K562 (cell line): ENCODE data around the gene KCNH2. TPM values are rescaled to one million over a fixed set of nuclear protein-coding genes. Genes with fewer than 3 reads are reported as not detected.

Experiments used
- DNMT1 ChIP-seq: fragments of 450-650 bp; IDR thresholded peaks from 2 replicates; pipeline ENCODE4 v1.6.1; 2016; ENCODE audit warnings: antibody characterized with exemption, mild to moderate bottlenecking
- FOXJ3 ChIP-seq: sonication (generic); formaldehyde crosslinking; IDR thresholded peaks from 2 replicates; pipeline ENCODE4 v1.4.0; 2020; ENCODE audit warnings: mild to moderate bottlenecking, missing genetic modification reagents
- GTF2E2 ChIP-seq: fragments of 200-800 bp; sonication (Bioruptor generic); IDR thresholded peaks from 2 replicates; pipeline ENCODE4 v1.6.1; 2016; ENCODE audit warnings: missing genetic modification characterization, missing compliant biosample characterization
- HDAC3 ChIP-seq: fragments of 450-650 bp; IDR thresholded peaks from 2 replicates; pipeline ENCODE4 v1.6.1; 2018; ENCODE audit warnings: borderline replicate concordance, mild to moderate bottlenecking, moderate library complexity; ENCODE audit not compliant: partially characterized antibody
- HIVEP1 ChIP-seq: fragments of 250-450 bp; sonication (Bioruptor Pico); IDR thresholded peaks from 2 replicates; pipeline ENCODE4 v1.4.0; 2020; ENCODE audit warnings: mild to moderate bottlenecking
- HMGN3 ChIP-seq: IDR thresholded peaks from 2 replicates; pipeline ENCODE4 v1.6.1; 2011; ENCODE audit warnings: borderline replicate concordance, low read depth, mild to moderate bottlenecking, mixed read lengths, low read length; ENCODE audit not compliant: insufficient read length; ENCODE audit errors: extremely low read depth
- KAT8 ChIP-seq: fragments of 450-650 bp; IDR thresholded peaks from 2 replicates; pipeline ENCODE4 v1.6.1; 2016; ENCODE audit warnings: low read depth, mild to moderate bottlenecking
- NFIC ChIP-seq: fragments of 450-650 bp; IDR thresholded peaks from 2 replicates; pipeline ENCODE4 v1.6.1; 2017; ENCODE audit warnings: mild to moderate bottlenecking, inconsistent platforms
- RHOXF2B ChIP-seq: fragments of 250-450 bp; sonication (Bioruptor Pico); conservative IDR thresholded peaks from 2 replicates; pipeline ENCODE4 v1.5.1; 2021
- SAFB2 ChIP-seq: fragments of 200-400 bp; formaldehyde crosslinking; IDR thresholded peaks from 2 replicates; pipeline ENCODE4 v1.6.1; 2018; ENCODE audit warnings: borderline replicate concordance, low read length, low read depth, moderate library complexity; ENCODE audit not compliant: severe bottlenecking
- SREBF1 ChIP-seq: fragments of 150-350 bp; IDR thresholded peaks from 2 replicates; pipeline ENCODE4 v1.6.1; 2014; ENCODE audit warnings: antibody characterized with exemption, low read depth, low read length, borderline replicate concordance
- ZKSCAN8 ChIP-seq: fragments of 200-800 bp; sonication (Bioruptor generic); IDR thresholded peaks from 2 replicates; pipeline ENCODE4 v1.6.1; 2016; ENCODE audit warnings: missing genetic modification characterization, missing compliant biosample characterization
- ZNF146 ChIP-seq: IDR thresholded peaks from one replicate; pipeline ENCODE4 v1.6.1; 2018; ENCODE audit warnings: missing compliant biosample characterization; ENCODE audit not compliant: unreplicated experiment
- ZNF445 ChIP-seq: fragments of 250-450 bp; sonication (Bioruptor Pico); IDR thresholded peaks from 2 replicates; pipeline ENCODE4 v1.4.0; 2020; ENCODE audit warnings: low read depth, mild to moderate bottlenecking, moderate library complexity
- ZNF583 ChIP-seq: fragments of 250-450 bp; sonication (Bioruptor Pico); IDR thresholded peaks from 2 replicates; pipeline ENCODE4 v1.4.0; 2020
- polyA plus RNA-seq, 8 experiments: library from polyadenylated mRNA; depleted of rRNA in 4 of 8; stranded (reverse) in 5 of 8; unstranded in 3 of 8; fragments of >200 nt; fragmentation: Nextera tagmentation in 2 of 8; fragmentation: Illumina TruSeq in 1 of 8; extraction: Ambion mirVana in 2 of 8; extraction: Trizol in 1 of 8; gene quantifications; 2 replicates each; pipeline versions ENCODE4 v1.2.1 to v1.2.3, GENCODE V29; 2011 to 2014; ENCODE audit warnings: inconsistent platforms in 1 of 8, missing spikeins in 1 of 8
- total RNA-seq, 7 experiments: library from RNA; depleted of rRNA in 6 of 7; stranded (reverse); fragments of >200 nt in 6 of 7; fragmentation: Illumina TruSeq in 2 of 7; extraction: Trizol in 2 of 7; gene quantifications; 2 replicates each; pipeline versions ENCODE4 v1.2.1 to v1.2.3, GENCODE V29; 2011 to 2021; ENCODE audit warnings: low replicate concordance in 1 of 7
- TF ChIP-seq, protein P1 (sequence below), 2 experiments: fragments of 250-450 bp in 1 of 2; fragments of 450-650 bp in 1 of 2; sonication (Bioruptor Pico) in 1 of 2; IDR thresholded peaks; 2 replicates each; pipeline versions ENCODE4 v1.6.1 to v1.8.0; 2016 to 2021; ENCODE audit warnings: mild to moderate bottlenecking in 2 of 2, moderate library complexity in 2 of 2, missing compliant biosample characterization in 1 of 2, missing genetic modification characterization in 1 of 2
- TF ChIP-seq, protein P2 (sequence below): fragments of 450-650 bp; IDR thresholded peaks from one replicate; pipeline ENCODE4 v1.6.1; 2018; ENCODE audit warnings: mild to moderate bottlenecking, moderate library complexity; ENCODE audit not compliant: partially characterized antibody
- TF ChIP-seq, protein P3 (sequence below): fragments of 250-450 bp; sonication (Bioruptor Pico); IDR thresholded peaks from 2 replicates; pipeline ENCODE4 v1.8.0; 2022; ENCODE audit warnings: moderate library complexity, mild to moderate bottlenecking, inconsistent platforms
- TF ChIP-seq, protein P4 (sequence below): fragments of 250-450 bp; sonication (Bioruptor Pico); IDR thresholded peaks from 2 replicates; pipeline ENCODE4 v1.5.0; 2020; ENCODE audit warnings: mild to moderate bottlenecking
- TF ChIP-seq, protein P5 (sequence below): sonication (generic); formaldehyde crosslinking; IDR thresholded peaks from 2 replicates; pipeline ENCODE4 v1.8.1; 2023; ENCODE audit warnings: mild to moderate bottlenecking, missing genetic modification reagents

KCNH2 gene
- total and polyA plus RNA-seq, 9 of the 15 experiments (the other 6 are each of a cell fraction or from before 2014, with no cell fraction given): 18.1 to 368 (median 218) TPM

DNA sequence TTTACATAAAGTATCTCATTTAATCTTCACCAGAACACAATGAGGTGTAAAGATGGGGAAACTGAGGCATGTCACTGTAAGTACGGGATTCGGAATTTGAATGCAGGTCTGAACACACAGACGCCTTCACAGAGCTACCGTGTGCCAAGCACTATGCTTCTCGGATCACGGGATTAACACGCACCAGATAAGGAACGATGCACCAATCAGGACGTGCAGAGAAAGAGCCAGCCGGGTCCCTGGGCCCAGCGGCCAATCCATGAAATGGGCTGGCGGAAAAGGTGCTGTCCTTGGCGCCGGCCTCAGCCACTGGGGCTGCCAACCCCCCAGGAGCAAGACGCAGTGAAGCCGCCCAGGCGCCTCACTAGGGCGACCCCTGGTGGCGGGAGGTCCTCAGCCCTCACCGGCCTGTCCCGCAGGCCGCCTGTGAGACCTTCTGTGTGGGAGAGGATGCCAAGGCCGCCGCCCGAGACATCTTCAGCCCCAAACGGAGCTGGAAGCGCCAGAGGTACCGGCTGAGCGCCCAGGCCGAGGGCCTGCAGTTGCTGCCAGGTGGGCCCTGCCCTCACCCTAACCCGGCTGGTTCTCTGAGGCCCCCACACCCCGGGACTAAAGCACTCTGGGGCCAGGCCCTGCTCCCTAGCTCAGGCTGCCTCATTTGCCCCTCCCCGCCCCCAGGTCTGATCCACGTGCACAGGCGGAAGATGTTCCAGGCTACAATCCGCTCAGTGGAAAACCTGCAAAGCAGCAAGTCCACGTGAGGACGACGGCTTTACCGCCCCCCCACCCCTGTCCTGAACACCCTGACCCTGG, 30.6 kb upstream of the KCNH2 start (continued):
- TF ChIP-seq KAT8 (no peak), ZNF583 (peak; percentile 54), SAFB2 (no peak), HDAC3 (no peak), NFIC (peak; percentile 72), ZKSCAN8 (CRISPR knock-in tag) (no peak), ZNF445 (CRISPR knock-in tag) (no peak), HIVEP1 (CRISPR knock-in tag) (no peak; the same call in 1 of the 2 replicates), DNMT1 (0 out of 2 replicates have a peak, but pooled peaks have one; percentile 85), ZNF146 (CRISPR knock-in tag) (no peak), RHOXF2B (CRISPR knock-in tag) (no peak), SREBF1 (no peak), GTF2E2 (tag) (no peak), HMGN3 (peak; percentile 98), FOXJ3 (CRISPR knock-in tag) (no peak)
- TF ChIP-seq, protein P1, sequence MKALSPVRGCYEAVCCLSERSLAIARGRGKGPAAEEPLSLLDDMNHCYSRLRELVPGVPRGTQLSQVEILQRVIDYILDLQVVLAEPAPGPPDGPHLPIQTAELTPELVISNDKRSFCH (CRISPR knock-in tag; IDR thresholded peaks at IDR 0.05): no peak
- TF ChIP-seq, protein P1 (tag; IDR thresholded peaks at IDR 0.05): peak; percentile 95
- TF ChIP-seq, protein P2, sequence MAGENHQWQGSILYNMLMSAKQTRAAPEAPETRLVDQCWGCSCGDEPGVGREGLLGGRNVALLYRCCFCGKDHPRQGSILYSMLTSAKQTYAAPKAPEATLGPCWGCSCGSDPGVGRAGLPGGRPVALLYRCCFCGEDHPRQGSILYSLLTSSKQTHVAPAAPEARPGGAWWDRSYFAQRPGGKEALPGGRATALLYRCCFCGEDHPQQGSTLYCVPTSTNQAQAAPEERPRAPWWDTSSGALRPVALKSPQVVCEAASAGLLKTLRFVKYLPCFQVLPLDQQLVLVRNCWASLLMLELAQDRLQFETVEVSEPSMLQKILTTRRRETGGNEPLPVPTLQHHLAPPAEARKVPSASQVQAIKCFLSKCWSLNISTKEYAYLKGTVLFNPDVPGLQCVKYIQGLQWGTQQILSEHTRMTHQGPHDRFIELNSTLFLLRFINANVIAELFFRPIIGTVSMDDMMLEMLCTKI: no peak
- TF ChIP-seq, protein P3, sequence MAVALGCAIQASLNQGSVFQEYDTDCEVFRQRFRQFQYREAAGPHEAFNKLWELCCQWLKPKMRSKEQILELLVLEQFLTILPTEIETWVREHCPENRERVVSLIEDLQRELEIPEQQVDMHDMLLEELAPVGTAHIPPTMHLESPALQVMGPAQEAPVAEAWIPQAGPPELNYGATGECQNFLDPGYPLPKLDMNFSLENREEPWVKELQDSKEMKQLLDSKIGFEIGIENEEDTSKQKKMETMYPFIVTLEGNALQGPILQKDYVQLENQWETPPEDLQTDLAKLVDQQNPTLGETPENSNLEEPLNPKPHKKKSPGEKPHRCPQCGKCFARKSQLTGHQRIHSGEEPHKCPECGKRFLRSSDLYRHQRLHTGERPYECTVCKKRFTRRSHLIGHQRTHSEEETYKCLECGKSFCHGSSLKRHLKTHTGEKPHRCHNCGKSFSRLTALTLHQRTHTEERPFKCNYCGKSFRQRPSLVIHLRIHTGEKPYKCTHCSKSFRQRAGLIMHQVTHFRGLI (CRISPR knock-in tag): peak; percentile 36; the same call in 1 of the 2 replicates
- TF ChIP-seq, protein P4, sequence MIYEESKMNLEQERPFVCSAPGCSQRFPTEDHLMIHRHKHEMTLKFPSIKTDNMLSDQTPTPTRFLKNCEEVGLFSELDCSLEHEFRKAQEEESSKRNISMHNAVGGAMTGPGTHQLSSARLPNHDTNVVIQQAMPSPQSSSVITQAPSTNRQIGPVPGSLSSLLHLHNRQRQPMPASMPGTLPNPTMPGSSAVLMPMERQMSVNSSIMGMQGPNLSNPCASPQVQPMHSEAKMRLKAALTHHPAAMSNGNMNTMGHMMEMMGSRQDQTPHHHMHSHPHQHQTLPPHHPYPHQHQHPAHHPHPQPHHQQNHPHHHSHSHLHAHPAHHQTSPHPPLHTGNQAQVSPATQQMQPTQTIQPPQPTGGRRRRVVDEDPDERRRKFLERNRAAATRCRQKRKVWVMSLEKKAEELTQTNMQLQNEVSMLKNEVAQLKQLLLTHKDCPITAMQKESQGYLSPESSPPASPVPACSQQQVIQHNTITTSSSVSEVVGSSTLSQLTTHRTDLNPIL (CRISPR knock-in tag): no peak
- TF ChIP-seq, protein P5, sequence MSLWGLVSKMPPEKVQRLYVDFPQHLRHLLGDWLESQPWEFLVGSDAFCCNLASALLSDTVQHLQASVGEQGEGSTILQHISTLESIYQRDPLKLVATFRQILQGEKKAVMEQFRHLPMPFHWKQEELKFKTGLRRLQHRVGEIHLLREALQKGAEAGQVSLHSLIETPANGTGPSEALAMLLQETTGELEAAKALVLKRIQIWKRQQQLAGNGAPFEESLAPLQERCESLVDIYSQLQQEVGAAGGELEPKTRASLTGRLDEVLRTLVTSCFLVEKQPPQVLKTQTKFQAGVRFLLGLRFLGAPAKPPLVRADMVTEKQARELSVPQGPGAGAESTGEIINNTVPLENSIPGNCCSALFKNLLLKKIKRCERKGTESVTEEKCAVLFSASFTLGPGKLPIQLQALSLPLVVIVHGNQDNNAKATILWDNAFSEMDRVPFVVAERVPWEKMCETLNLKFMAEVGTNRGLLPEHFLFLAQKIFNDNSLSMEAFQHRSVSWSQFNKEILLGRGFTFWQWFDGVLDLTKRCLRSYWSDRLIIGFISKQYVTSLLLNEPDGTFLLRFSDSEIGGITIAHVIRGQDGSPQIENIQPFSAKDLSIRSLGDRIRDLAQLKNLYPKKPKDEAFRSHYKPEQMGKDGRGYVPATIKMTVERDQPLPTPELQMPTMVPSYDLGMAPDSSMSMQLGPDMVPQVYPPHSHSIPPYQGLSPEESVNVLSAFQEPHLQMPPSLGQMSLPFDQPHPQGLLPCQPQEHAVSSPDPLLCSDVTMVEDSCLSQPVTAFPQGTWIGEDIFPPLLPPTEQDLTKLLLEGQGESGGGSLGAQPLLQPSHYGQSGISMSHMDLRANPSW (CRISPR knock-in tag): peak; percentile 94; the same call in 1 of the 2 replicates
